Femur (tissue), 1 donor: ENCODE measurements around the gene LZTR1.
A peak's percentile ranks its signal among the peaks of the same experiment; 100 is the strongest.
"Not testable (repeated sequence)": the region's sequence is repeated elsewhere in the genome, so short reads cannot be mapped to it uniquely, and the experiment has no call there.

Experiments used
- DNase-seq: peaks from one replicate; pipeline ENCODE4 v3.0.0-alpha.2; 2017

Gene LZTR1

GRCh38 chr22:21038405-21038804 lies 56.3 kb downstream of the LZTR1 start:
- no peak for DNase-seq

- not testable (repeated sequence) for DNase-seq
Measured at GRCh38 chr22:21039158-21039557, 57.1 kb downstream of the LZTR1 start.

- no peak for DNase-seq
Measured at GRCh38 chr22:21041937-21042336, 59.8 kb downstream of the LZTR1 start.

GRCh38 chr22:21042978-21043859 lies 61.1 kb downstream of the LZTR1 start:
- no peak for DNase-seq

- no peak for DNase-seq
Measured at GRCh38 chr22:21043860-21044535, 61.9 kb downstream of the LZTR1 start.

GRCh38 chr22:21044931-21045584 lies 63.0 kb downstream of the LZTR1 start:
- peak; percentile 76 for DNase-seq

- peak; percentile 96 for DNase-seq
Measured at GRCh38 chr22:21045585-21046294, 63.6 kb downstream of the LZTR1 start, which contains the start of gene LRRC74B. LRRC74B (plus strand) TSS chr22:21045946; CDS start chr22:21045987, 41 bp downstream.

- no peak for DNase-seq
Measured at GRCh38 chr22:21047035-21047661, 65.1 kb downstream of the LZTR1 start.

GRCh38 chr22:21047730-21048129 lies 65.6 kb downstream of the LZTR1 start:
- no peak for DNase-seq

- DNase-seq, result not testable (repeated sequence)
Measured at GRCh38 chr22:21048448-21048847, 66.4 kb downstream of the LZTR1 start.
